GM21576 (cell line): ENCODE data around the gene DISP1.
"Not testable (repeated sequence)": the region's sequence is repeated elsewhere in the genome, so short reads cannot be mapped to it uniquely, and the experiment has no call there.

Experiments used
- ATAC-seq: cut with Tn5 transposase; IDR thresholded peaks from one replicate; pipeline ENCODE4 v1.9.1; 2021; ENCODE audit warnings: mild to moderate bottlenecking, moderate library complexity; ENCODE audit not compliant: unreplicated experiment

The DISP1 gene

GRCh38 chr1:222850550-222850949 is 35.7 kb downstream of the DISP1 start:
- not testable (repeated sequence) for ATAC-seq

GRCh38 chr1:222852326-222852725 is 37.5 kb downstream of the DISP1 start:
- ATAC-seq: no peak

GRCh38 chr1:222861062-222861461 is 46.2 kb downstream of the DISP1 start:
- ATAC-seq: no peak
